ENCODE measurements around the gene NTMT1.

Gene NTMT1

GRCh38 chr9:129641750-129642585 is 16.0 kb downstream of the NTMT1 start, which contains the start of gene ASB6:
Gene ASB6 (minus strand): TSS chr9:129642151. CDS start chr9:129641999, 152 bp downstream.
- TF ChIP-seq, protein P1, sequence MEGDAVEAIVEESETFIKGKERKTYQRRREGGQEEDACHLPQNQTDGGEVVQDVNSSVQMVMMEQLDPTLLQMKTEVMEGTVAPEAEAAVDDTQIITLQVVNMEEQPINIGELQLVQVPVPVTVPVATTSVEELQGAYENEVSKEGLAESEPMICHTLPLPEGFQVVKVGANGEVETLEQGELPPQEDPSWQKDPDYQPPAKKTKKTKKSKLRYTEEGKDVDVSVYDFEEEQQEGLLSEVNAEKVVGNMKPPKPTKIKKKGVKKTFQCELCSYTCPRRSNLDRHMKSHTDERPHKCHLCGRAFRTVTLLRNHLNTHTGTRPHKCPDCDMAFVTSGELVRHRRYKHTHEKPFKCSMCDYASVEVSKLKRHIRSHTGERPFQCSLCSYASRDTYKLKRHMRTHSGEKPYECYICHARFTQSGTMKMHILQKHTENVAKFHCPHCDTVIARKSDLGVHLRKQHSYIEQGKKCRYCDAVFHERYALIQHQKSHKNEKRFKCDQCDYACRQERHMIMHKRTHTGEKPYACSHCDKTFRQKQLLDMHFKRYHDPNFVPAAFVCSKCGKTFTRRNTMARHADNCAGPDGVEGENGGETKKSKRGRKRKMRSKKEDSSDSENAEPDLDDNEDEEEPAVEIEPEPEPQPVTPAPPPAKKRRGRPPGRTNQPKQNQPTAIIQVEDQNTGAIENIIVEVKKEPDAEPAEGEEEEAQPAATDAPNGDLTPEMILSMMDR (IDR thresholded peaks at IDR 0.05), result peak; percentile 100
- peak within 1 kb of the TSS; percentile 76 to 83 for H3K4me3 ChIP-seq (ENCODE audit: low read depth in 1 of 2, low read length in 1 of 2)
- H3K36me3 ChIP-seq, result peaks cover 26% of the 10 kb centered on the region
- H3K27me3 ChIP-seq, result no peaks in the 10 kb centered on the region
- H3K27ac ChIP-seq, result peak within 1 kb of the TSS; percentile 86
- H3K9me3 ChIP-seq, result no peaks in the 10 kb centered on the region
- H3K4me1 ChIP-seq (ENCODE audit: control insufficient read depth in 1 of 2, insufficient read depth in 1 of 2, low read depth in 1 of 2, low read length in 1 of 2), result peaks cover 22 to 26% of the 10 kb centered on the region in 2 experiments

DNA sequence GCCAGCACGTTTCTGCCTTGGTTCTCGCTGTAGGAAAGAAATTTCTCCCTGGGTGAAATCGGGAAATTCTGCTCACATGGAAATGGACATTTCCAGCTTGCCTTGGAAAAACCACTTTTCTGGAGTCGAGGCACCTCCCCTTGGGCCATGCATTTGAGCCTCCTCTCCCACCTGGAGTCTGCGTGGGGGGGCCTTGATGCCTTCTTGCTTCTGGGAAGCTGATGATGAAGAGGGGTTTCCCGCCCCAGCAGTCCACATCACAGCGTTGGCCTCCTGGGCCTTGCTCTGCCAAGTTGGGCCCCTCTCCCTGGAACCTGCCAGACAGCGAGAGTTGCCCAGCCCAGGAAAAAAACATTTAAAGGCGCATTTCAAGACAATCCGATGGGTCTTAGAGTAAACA is 17.7 kb downstream of the NTMT1 start:
- H3K4me3 ChIP-seq (ENCODE audit: low read depth in 1 of 2, low read length in 1 of 2), result no peak overlapping the region
- peaks cover 8% of the 10 kb centered on the region for H3K36me3 ChIP-seq
- H3K9me3 ChIP-seq, result no peaks in the 10 kb centered on the region
- no peak overlapping the region for H3K27ac ChIP-seq
- H3K4me1 ChIP-seq (ENCODE audit: control insufficient read depth in 1 of 2, insufficient read depth in 1 of 2, low read depth in 1 of 2, low read length in 1 of 2), result peaks cover 22 to 26% of the 10 kb centered on the region in 2 experiments
- no peaks in the 10 kb centered on the region for H3K27me3 ChIP-seq
- TF ChIP-seq, protein P1 (IDR thresholded peaks at IDR 0.05), result no peak

GRCh38 chr9:129644365-129644764 is 18.4 kb downstream of the NTMT1 start:
- Histone ChIP-seq H3K27me3 (no peaks in the 10 kb centered on the region), H3K9me3 (no peaks in the 10 kb centered on the region)
- TF ChIP-seq, protein P1 (IDR thresholded peaks at IDR 0.05), result no peak

DNA sequence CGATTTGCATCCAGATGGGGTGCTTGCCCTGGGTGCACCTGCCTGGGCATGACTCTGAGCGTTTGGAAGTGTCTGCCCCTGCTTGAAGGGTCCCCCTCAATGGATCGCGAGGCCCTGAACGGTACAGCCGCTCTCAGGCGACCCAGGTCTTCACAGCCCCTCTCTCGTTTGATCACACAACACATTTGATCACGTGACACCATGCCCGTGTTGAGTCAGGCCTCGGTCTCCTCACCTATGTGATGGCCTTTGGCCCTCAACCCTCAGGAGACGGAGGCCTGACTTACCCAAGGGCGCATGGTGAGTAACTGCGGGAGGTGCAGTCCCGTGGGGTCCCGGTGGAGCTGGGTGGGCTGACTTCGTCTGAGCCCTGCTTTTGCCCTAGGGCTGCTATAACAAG is 18.9 kb downstream of the NTMT1 start:
- Histone ChIP-seq H3K9me3 (no peaks in the 10 kb centered on the region), H3K36me3 (no peaks in the 10 kb centered on the region), H3K27me3 (no peaks in the 10 kb centered on the region), H3K4me3 (ENCODE audit: low read depth in 1 of 2, low read length in 1 of 2) (no peak overlapping the region), H3K4me1 (ENCODE audit: control insufficient read depth in 1 of 2, insufficient read depth in 1 of 2, low read depth in 1 of 2, low read length in 1 of 2) (peaks cover 22 to 26% of the 10 kb centered on the region in 2 experiments), H3K27ac (no peak overlapping the region)
- TF ChIP-seq, protein P1 (IDR thresholded peaks at IDR 0.05), result no peak

More at GRCh38 chr9:129644365-129644764, 18.4 kb downstream of the NTMT1 start:
- H3K27ac ChIP-seq, result no peak overlapping the region
- no peak overlapping the region for H3K4me3 ChIP-seq (ENCODE audit: low read depth in 1 of 2, low read length in 1 of 2)
- H3K4me1 ChIP-seq (ENCODE audit: control insufficient read depth in 1 of 2, insufficient read depth in 1 of 2, low read depth in 1 of 2, low read length in 1 of 2), result peaks cover 22 to 26% of the 10 kb centered on the region in 2 experiments
- peaks cover 2% of the 10 kb centered on the region for H3K36me3 ChIP-seq

DNA sequence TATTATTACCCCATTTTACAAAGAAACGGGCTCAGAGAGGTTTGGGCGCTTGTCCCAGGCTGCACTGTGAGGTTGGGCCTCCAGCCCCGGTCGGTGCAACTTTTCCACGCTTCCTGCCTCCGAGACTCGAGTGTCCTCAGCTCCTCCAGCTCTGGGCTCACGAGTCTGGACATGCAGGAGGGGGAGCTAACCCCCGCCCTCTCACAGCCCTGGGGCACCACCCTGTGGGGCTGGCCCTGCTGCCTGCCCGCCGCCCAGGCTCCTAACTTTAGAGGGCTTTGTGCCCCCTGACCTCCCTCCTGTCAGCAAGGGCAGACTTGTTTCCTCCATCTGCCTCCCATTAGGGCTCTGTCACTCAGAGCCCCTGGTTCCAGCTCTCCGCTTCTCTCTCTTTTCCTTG is 20.3 kb downstream of the NTMT1 start:
- Histone ChIP-seq H3K4me1 (ENCODE audit: control insufficient read depth in 1 of 2, insufficient read depth in 1 of 2, low read depth in 1 of 2, low read length in 1 of 2) (peaks cover 10 to 13% of the 10 kb centered on the region in 2 experiments), H3K27ac (no peak overlapping the region), H3K36me3 (no peaks in the 10 kb centered on the region), H3K27me3 (peaks cover 3% of the 10 kb centered on the region), H3K4me3 (ENCODE audit: low read depth in 1 of 2, low read length in 1 of 2) (no peak overlapping the region), H3K9me3 (no peaks in the 10 kb centered on the region)
- TF ChIP-seq, protein P1 (IDR thresholded peaks at IDR 0.05), result no peak

All from neutrophil (primary cell).